ENCODE measurements around the gene MILR1. TPM values are rescaled to one million over a fixed set of nuclear protein-coding genes. Genes with fewer than 3 reads are reported as not detected.

Gene MILR1
- total RNA-seq, 1 experiment from 2014 or later: not detected

- TF ChIP-seq ZNF425 (CRISPR knock-in tag; conservative IDR thresholded peaks at IDR 0.05) (no peak), ZNF263 (CRISPR knock-in tag; IDR thresholded peaks at IDR 0.05; ENCODE audit: low read depth) (no peak), SMAD3 (CRISPR knock-in tag; IDR thresholded peaks at IDR 0.05; ENCODE audit: borderline replicate concordance) (no peak), CTCF (IDR thresholded peaks at IDR 0.05) (no peak), ARID4B (CRISPR knock-in tag; IDR thresholded peaks at IDR 0.05; ENCODE audit: borderline replicate concordance) (no peak), HMGXB4 (CRISPR knock-in tag; IDR thresholded peaks at IDR 0.05) (no peak), ELF4 (CRISPR knock-in tag; IDR thresholded peaks at IDR 0.05; ENCODE audit: low read depth) (no peak), NFE2L1 (CRISPR knock-in tag; IDR thresholded peaks at IDR 0.05) (no peak), IRF1 (CRISPR knock-in tag; IDR thresholded peaks at IDR 0.05) (no peak), ZNF396 (CRISPR knock-in tag; IDR thresholded peaks at IDR 0.05; ENCODE audit: borderline replicate concordance) (no peak), IRF2 (CRISPR knock-in tag; IDR thresholded peaks at IDR 0.05; ENCODE audit: borderline replicate concordance, low read depth) (no peak), NFYB (CRISPR knock-in tag; conservative IDR thresholded peaks at IDR 0.05; ENCODE audit: low read depth) (no peak)
Measured at GRCh38 chr17:64449545-64449944, 630 bp downstream of the MILR1 start (continued).

GRCh38 chr17:64455993-64456885 is 7.3 kb downstream of the MILR1 start:
- no peak for TF ChIP-seq ZNF416 (CRISPR knock-in tag; IDR thresholded peaks at IDR 0.05)
- TF ChIP-seq FOXP4 (CRISPR knock-in tag; IDR thresholded peaks at IDR 0.05): no peak
- no peak for TF ChIP-seq MLX (CRISPR knock-in tag; IDR thresholded peaks at IDR 0.05)
- no peak for TF ChIP-seq ETV6 (CRISPR knock-in tag; IDR thresholded peaks at IDR 0.05)
- no peak for TF ChIP-seq EMX1 (CRISPR knock-in tag; IDR thresholded peaks at IDR 0.05)
- Mint-ChIP-seq H3K36me3 (no peaks in the 10 kb centered on the region), H3K27ac (no peak overlapping the region), H3K27me3 (ENCODE audit: low read depth) (no peaks in the 10 kb centered on the region), H3K4me1 (no peaks in the 10 kb centered on the region), H3K9me3 (no peaks in the 10 kb centered on the region), H3K4me3 (no peak overlapping the region)
- CTCF ChIA-PET: interaction anchor here (0.8 to 1.1 kb wide), 2 partner anchors 38 to 323 kb away, joined by 3 read pairs; no protein-coding TSS in a partner anchor
- DNase-seq (ENCODE audit: low spot score): no peak
- POLR2A ChIA-PET: no interaction called here
- no peak for ATAC-seq
